ENCODE results near the gene PNO1. TPM values are rescaled to one million over a fixed set of nuclear protein-coding genes. Genes with fewer than 3 reads are reported as not detected.

The PNO1 gene
- total RNA-seq, 1 donor from 2014 or later = 7.1 TPM

Other genes starting within 250 kb of the PNO1 start
- gene C1D, start 94.9 kb upstream of the PNO1 start, total RNA-seq = 18.4 TPM
- gene PPP3R1, start 94.6 kb downstream of the PNO1 start, total RNA-seq = 41.6 TPM
- gene CNRIP1, start 162.1 kb downstream of the PNO1 start, total RNA-seq = 12.5 TPM
- gene PLEK, start 207.4 kb downstream of the PNO1 start, total RNA-seq = 7.2 TPM

Measured in Right ventricle myocardium inferior (tissue), 1 donor.